Left lobe of liver (tissue), 2 donors: ENCODE results near the gene APOM. TPM values are rescaled to one million over a fixed set of nuclear protein-coding genes. Genes with fewer than 3 reads are reported as not detected.

Experiments
- ATAC-seq: fragments of 200-7000 bp; cut with Tn5 transposase; one replicate; pipeline ENCODE4 v1.9.1; 2020; ENCODE audit warnings: mild to moderate bottlenecking, moderate library complexity
- DNase-seq: peaks from one replicate; pipeline ENCODE4 v3.0.0-alpha.2; 2020; ENCODE audit warnings: low spot score
- total RNA-seq: library from RNA; stranded (reverse); gene quantifications from one replicate; pipeline ENCODE4 v1.2.1, GENCODE V29; 2021
- donor health status: DM: no; HTN: no; CAD: no; lungs with moderate emphysema.
- donor health status: DM: no; HTN: yes; CAD: no.

APOM gene
- total RNA-seq, 1 donor from 2014 or later = 97.1 TPM

DNA sequence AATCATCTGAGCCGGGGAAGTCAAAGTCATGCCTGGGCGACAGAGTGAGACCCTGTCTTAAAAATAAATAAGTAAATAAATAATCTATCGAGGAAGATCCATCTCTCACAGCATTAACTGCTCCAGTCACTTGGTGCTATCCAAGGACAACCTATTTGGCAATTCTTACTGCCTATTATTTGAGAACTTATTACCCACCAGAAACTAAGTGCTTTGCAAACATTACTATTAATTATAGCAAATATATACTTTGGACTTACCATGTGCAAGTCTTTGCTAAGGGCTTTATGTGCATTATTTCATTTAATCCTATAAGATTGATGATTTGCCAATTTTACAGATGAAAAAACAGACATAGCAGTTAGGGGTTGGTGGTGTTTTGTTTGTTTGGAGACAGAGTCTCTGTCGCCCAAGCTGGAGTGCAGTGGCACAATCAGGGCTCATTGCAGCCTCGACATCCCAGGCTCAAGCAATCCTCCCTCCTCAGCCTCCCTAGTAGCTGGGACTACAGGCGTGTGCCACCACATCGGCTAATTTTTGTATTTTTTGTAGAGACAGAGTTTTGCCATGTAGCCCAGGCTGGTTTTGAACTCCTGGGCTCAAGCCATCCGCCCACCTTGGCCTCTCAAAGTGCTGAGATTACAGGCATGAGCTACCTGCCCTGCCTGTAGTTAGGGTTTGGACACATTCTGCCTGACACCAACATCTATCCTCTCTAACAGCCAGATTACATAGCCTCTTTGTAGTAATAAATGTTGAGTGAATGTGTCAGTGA, 933 bp upstream of the APOM start:
- no peak for ATAC-seq
- no peak for DNase-seq

DNA sequence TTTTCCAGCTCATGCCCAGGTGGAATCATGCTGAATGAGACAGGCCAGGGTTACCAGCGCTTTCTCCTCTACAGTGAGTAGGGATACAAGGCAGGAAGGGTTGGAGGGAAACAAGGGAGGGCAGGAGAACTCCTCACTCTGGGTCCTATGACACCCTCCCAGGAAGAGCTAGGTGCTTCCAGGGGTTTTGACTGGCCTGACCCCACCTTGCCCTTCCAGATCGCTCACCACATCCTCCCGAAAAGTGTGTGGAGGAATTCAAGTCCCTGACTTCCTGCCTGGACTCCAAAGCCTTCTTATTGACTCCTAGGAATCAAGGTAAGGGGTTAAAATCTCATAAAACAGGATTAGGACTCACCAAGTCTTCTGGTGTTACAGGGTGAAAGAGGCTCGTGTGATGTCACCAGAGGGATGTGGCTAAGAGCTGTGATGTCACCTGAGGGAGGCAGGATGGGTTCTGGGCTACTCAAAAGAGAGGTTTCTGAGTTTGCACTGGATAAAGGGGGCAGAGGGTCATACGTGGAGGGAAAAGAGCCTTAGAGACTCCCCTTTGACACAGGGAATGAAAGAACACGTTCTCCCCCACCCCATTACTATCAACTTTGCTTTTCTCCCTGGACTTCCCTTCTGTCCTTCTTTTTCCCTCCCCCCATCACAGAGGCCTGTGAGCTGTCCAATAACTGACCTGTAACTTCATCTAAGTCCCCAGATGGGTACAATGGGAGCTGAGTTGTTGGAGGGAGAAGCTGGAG, 1.9 kb downstream of the APOM start:
- ATAC-seq (no peak), DNase-seq (no peak)

DNA sequence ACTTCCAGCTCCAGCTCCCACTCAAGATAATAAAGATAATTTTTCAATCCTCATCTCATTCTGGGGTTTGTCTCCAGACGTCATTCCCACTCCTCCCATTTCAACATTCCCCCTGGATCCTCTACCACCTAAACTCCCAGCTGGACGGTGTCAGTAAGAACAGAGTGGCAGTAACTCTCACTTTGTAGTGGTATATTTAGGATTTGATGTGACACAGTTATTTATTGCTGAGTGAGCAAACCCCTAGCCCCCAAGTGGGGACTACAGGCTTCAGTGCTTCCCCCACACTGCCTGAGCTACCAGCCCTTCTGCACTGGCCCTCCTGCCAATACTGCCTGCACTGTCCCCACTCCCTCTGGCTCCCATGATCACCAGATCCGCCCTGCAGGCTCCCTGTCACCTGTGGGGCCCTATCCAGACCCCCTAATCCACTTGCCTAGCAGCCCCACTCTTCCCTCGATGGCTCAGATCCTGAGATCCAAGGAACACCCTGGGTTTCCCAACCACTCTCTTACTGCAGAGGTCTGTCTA, 2.5 kb downstream of the APOM start:
- no peak for DNase-seq
- no peak for ATAC-seq

DNA sequence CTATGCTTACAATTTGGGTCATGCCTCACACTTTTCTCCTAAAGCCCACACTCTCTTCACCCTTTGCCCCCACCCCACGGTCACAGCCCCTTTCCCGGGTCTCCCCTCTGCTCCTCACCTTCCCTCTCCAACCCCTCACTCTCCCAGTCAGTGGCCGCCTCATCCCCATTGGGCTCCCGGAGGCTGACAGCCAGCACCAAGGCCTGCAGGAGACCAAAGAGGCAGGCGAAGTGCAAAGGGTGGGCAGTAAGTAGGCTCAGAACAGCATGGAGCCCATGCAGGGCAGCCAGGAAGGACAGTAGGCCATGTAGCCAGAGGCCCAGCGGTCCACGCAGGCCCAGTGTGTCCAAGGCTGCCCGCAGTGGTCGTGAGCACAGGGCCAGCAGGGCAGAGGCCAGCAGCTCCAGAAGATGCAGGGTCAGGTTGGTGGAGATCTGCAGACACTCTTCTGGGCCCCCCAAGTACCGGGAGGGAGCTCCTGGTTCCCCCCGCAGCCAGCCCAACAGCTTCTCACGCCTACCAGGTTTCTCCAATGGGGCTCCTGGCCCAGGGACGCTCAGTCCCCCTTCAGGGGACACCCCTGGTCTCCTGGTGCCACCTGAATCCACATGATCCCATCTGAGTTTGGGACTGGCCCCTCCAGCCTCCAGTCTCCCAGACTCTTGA, 3.4 kb downstream of the APOM start:
- ATAC-seq (no peak), DNase-seq (no peak)

DNA sequence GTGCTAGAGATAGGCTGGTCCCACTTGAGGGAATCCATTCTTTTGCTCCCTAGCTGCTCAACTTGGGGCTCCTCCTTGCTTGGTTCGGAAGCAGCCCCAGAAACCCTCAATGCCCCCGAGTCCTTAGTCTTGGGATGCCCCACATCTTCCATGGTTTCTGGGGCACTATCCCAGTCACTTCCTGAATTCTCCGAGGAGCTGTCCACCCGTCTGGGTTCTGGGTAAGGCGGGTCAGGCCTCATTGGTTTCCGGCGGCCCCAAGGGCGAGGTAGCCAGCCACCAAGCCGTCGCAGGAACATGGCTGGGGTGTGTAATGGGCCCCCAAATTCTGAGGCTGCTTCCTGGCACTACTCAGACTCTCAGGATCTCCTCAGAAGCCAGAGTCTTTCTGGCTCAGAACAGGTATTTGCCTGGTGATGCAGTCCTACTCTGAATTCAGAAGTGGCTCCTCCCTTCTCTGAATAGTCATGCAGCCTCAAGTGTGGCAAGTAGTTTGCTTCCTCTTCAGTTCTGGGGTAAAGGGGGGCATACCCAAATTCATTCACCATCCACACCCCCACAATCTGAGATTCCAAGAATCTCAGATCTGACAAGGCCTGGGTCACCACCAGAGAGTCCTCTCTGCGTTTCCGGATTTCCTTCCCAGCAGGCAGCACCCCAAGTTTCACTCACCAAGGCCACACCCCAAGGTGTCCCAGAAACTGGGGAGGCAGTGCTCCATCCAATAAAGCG, 4.1 kb downstream of the APOM start:
- ATAC-seq (no peak), DNase-seq (no peak)

DNA sequence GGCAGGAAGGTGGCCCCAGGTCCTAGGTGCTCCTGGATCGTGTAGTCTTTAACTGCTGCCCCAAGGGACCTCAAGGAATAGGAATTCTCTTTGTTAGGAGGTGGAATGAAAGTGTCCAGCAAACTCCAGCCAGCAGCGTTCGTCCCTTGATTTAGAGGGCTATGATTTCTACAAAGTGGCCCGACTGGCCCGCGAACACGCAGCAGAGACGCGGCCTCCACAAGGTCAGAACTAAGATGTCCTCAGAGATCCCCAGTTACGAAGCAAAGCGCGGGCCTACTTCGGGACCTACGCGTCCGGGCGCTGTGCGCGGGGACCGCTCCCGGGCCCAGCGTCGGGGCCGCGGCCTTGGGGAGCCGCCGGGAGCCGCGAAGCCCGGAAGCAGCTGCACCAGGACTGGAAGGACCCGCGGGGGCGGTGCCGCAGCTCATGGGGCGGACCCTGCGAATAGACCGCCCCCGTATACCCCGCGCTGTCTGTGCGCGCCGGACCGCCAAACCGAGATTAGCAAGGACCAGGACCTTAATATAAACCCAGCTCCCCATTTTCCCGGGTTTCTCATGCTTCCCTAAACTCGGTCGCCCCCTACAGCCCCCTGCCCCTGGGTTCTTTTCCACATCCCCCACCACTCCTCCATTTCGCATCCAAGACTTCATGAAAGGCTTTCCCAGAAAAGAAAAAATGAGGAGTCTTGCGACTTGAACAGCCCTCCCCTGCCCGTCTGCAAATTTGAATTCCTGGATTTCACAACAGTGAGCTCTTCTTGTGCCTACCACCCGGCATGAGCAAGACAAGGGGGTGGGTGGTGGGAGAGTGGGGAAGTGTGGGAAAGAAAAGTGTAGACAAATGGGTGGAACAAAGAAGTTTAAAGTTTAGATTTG, 4.9 kb downstream of the APOM start, which contains the start of gene C6orf47:
C6orf47 (minus strand) TSS at position 398 of the 881 bp plus-strand sequence. CDS start 831 bp downstream, outside the sequence.
- ATAC-seq (peak; percentile 78), DNase-seq (peak; percentile 86)

DNA sequence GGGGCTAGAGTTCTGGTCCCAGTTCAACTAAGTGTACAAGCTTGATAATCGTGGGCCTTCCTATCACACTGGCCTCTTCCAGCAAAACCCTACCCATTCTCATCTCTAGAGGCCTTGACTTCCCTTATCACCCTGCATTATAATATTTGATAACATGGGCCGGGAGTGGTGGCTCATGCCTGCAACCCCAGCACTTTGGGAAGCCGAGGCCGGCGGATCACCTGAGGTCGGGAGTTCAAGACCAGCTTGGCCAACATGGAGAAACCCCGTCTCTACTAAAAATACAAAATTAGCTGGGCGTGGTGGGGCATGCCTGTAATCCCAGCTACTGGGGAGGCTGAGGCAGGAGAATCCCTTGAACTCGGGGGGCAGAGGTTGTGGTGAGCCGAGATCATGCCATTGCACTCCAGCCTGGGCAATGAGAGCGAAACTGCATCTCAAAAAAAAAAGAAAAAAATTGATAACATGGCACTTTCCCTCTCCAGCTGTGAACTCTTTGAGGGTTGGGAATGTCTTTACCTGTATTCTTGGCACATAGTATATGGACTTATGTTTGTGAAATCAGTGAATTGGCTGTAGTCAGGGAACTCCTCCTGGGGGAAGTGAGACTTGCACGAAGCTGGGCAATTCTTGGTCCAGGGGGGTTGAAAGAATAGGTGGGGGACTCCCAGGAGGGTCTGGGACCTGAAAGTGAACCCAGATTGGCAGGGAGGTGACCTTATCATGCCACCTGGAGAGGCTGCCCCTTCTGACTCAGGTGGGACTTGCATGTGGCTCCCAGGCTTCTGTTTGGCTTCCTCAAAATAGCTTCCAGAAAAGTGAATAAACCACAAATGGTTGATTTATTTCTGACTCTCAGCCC, 5.8 kb downstream of the APOM start:
- no peak for ATAC-seq
- DNase-seq = no peak

DNA sequence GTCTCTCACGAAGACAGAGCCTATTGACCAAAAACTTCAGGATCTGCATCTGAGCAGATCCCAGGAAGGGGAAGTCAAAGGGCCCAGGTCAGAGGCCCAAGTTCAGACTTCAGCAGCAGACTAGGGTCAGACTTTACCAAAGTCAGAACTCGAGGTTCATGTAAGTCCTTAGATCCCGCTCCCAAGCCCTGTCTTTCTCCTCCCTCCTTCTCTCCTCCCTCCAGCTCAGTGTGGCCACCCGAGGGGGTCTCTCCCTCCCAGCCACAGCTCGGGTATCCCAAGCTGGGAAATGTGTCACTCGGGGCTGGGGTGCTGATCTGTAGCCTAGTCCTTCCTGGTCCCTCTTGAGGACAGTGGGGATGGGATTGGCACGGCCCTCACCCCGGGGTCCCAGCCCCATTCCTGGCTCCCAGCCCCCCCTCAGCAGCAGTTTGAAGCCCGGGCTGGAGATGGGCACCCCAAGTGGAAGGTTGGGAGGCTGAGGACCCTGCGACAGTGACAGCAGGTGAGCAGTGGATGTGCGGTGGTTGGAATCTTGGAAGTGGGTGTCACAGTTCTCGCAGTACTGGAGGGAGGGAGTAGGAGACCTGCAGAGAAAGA, 6.5 kb downstream of the APOM start:
- DNase-seq (no peak), ATAC-seq (no peak)

DNA sequence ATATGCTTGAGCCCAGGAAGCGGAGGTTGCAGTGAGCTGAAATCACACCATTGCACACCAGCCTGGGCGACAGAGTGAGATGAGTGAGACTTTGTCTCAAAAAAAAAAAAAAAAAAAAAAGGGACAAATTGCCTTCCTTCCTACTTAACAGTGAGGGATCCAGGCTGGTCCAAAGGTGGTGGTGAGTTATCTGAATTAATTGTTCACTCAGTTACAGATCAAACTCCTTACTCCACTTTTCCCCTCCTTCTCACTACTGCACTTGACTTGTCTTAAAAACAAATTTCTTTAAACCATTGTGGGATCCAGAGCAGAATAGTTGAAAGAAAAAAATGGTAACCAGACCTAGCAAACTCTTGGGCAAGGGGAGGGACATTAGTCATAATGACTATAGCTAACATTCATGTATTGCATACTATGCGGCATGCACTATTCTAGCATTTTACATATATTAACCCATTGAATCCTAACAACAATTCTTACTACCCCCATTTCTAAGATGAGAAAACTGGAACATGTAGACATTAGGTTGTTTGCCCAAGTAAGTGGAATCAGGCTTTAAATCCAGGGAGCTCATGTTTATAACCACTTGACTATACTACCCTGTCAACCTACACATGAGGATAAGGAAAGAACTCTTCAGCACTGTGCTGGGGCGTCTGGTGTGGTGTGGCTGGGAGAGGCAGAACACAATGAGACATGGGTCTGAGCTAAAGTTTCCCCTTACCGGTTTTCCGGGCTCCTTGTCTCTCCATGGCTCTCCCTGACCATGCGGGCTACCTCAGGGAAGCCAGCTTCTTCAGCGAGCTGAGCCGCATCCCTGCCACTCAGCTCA, 7.6 kb downstream of the APOM start:
- no peak for ATAC-seq
- no peak for DNase-seq

DNA sequence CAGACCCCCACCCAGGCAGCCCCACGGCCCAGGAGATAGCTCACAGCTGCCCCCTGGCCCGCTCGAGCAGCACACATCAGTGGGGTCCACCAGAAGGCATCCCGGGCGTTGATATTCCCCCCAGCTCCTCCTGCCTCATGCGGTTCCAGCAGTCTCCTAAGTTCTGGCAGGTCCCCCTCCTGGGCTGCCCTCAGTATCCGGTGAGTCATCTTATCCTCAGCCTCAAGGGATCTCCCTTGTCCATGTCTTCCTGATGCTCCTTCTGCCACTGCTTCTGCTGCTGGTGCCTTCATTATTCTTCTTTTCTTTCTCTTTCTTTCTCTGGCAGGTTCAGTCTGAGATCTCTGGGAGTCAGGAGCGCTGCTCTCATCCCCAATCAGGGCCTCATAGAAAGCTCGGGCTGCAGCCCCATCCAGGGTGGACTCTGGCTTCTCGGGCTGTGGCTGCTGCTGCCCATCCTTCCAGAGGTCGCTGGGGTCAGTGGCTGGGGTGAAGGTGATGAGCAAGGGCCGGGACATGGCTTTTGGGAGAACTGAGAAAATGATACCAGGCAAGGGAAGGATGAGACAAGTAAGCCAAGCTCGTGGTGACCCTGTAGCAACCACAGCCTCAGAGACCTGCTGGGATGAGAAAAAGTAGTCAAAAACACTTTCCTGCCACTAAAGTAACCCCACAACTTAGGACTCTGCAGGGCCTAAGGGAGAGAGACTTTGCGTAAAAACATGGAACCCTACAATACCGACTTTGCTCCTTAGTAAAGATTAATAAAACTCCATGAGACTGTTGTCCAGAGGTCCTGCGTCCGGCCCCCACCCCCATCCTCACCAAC, 8.5 kb downstream of the APOM start:
- ATAC-seq (no peak), DNase-seq (no peak)

DNA sequence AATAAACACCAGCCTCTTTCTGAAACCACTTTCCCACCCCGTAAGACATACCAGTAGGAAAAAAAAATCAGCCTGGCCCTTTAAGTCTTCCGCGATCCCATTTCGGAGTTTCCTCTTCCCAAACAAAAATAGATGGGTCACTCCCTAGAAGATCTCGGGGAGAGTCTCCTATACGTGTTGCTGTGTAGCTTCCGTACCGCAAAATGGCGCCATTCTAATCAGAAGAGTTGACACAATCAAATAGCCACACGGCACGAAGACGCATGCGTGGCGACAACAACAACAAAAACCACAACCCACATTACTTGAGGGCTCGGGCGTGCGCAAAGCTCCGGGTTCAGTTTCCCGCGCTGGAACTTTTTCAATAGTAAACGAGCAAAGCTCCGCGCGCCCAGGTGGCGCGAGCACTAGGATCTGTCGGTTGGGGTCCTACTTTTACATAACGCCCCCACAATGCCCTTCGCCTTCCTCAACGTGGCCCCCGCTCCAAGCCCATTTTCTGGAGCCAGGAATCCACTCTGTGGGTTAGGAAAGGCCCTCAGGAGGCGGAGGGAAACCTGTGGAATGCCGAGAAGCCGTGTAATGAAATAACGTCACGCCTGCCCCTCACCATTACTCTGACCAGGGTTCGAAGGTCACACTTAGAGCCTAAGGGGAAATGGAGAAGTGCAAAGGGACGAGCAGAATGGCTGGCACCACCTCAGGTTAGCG, 9.3 kb downstream of the APOM start, which contains the start of gene GPANK1:
GPANK1 (minus strand) TSS at position 208 of the 711 bp plus-strand sequence. CDS start 519 bp downstream, outside the sequence.
- DNase-seq (peak; percentile 93), ATAC-seq (peak; percentile 67)

DNA sequence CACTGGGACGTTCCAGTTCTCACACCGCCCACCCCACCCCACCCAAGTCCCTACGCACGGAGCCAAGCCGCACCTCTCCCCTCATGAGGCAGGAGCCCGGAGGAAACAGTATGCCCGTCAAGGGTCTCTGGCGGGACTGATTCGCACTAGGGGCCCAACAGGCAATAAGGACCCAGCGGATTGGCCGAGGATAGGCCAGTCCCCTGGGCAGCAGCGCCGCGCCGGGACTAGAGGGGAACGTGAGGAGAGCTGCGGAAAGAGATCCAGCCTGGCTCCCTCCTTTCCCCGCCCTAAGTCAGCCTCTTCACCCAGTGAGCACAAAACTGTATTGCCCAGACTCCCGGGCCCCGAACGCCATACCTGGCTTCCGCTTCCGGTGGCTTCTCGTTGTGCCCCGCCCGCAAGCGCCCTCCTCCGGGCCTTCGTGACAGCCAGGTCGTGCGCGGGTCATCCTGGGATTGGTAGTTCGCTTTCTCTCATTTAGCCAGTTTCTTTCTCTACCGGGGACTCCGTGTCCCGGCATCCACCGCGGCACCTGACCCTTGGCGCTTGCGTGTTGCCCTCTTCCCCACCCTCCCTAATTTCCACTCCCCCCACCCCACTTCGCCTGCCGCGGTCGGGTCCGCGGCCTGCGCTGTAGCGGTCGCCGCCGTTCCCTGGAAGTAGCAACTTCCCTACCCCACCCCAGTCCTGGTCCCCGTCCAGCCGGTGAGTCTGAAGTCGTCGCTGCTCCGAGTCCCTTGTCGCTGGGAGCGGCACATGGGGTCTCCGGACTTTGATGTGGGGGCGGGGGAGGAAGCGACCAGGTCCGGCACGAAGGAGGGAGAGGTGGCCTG, 10.0 kb downstream of the APOM start, which contains the start of gene CSNK2B:
CSNK2B (plus strand) TSS at position 580 of the 836 bp plus-strand sequence. CDS start 752 bp downstream, outside the sequence.
- DNase-seq (peak; percentile 98), ATAC-seq (peak; percentile 90)

DNA sequence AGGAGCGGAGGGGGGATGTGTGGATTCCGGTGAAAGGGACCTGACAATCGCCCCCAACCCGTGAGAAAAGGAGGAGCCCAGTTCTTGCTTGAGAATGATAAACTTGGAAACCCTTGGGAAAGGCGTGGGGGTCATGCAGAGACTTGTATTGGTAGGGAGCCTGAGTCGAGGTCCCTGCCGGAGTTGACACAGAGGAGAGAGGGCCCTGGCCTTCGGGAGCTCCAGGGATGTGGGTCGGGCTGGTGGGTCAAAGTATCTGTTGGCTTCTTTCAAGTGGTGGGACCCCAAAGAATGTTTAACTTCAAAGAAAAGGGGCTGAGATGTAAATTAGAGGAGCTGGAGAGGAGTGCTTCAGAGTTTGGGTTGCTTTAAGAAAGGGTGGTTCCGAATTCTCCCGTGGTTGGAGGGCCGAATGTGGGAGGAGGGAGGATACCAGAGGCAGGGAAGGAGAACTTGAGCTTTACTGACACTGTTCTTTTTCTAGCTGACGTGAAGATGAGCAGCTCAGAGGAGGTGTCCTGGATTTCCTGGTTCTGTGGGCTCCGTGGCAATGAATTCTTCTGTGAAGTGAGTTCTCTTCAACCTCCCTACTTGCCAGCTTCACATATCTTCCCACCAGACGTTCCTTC, 10.8 kb downstream of the APOM start:
- DNase-seq (no peak), ATAC-seq (no peak)

DNA sequence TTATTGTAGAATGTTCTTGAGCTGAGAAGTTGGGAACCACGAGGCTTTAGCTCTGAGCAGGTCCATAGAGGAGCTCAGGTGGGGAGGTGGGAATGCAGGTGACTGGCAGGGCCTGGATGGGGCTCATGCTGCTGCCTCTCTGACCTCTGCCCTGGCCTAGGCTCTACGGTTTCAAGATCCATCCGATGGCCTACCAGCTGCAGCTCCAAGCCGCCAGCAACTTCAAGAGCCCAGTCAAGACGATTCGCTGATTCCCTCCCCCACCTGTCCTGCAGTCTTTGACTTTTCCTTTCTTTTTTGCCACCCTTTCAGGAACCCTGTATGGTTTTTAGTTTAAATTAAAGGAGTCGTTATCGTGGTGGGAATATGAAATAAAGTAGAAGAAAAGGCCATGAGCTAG, 14.0 kb downstream of the APOM start, which contains the start of gene LY6G5B:
LY6G5B (plus strand) TSS at position 301 of the 400 bp plus-strand sequence. CDS start 975 bp downstream, outside the sequence.
- ATAC-seq (no peak), DNase-seq (no peak)
